HG02870 (cell line): ENCODE measurements around the gene ZNF692.
"Not testable (repeated sequence)": the region's sequence is repeated elsewhere in the genome, so short reads cannot be mapped to it uniquely, and the experiment has no call there.

Source experiments
- ATAC-seq: cut with Tn5 transposase; IDR thresholded peaks from one replicate; pipeline ENCODE4 v1.9.1; 2021; ENCODE audit warnings: mild to moderate bottlenecking, moderate library complexity; ENCODE audit not compliant: unreplicated experiment

The ZNF692 gene

GRCh38 chr1:248850124-248850523 lies 8.8 kb downstream of the ZNF692 start:
- ATAC-seq, result no peak

- no peak for ATAC-seq
Measured at GRCh38 chr1:248849637-248850036, 9.2 kb downstream of the ZNF692 start.

GRCh38 chr1:248849152-248849551 lies 9.7 kb downstream of the ZNF692 start:
- ATAC-seq, result no peak

- no peak for ATAC-seq
Measured at GRCh38 chr1:248848602-248849001, 10.3 kb downstream of the ZNF692 start.

GRCh38 chr1:248847956-248848561 lies 10.8 kb downstream of the ZNF692 start:
- no peak for ATAC-seq

GRCh38 chr1:248847181-248847955 lies 11.5 kb downstream of the ZNF692 start:
- ATAC-seq, result no peak

GRCh38 chr1:248844526-248844925 lies 14.4 kb downstream of the ZNF692 start:
- ATAC-seq, result no peak

GRCh38 chr1:248843687-248844086 lies 15.2 kb downstream of the ZNF692 start:
- ATAC-seq, result no peak

- peak; percentile 39 for ATAC-seq
Measured at GRCh38 chr1:248842781-248843331, 16.0 kb downstream of the ZNF692 start.

- no peak for ATAC-seq
Measured at GRCh38 chr1:248841702-248842395, 17.0 kb downstream of the ZNF692 start.

- no peak for ATAC-seq
Measured at GRCh38 chr1:248840946-248841345, 17.9 kb downstream of the ZNF692 start.

GRCh38 chr1:248839168-248839555 lies 19.7 kb downstream of the ZNF692 start:
- no peak for ATAC-seq

GRCh38 chr1:248838357-248839167 lies 20.3 kb downstream of the ZNF692 start:
- ATAC-seq, result peak; percentile 55

- ATAC-seq, result peak; percentile 77
Measured at GRCh38 chr1:248837781-248838356, 21.0 kb downstream of the ZNF692 start, which contains the start of gene ZNF672. Gene ZNF672, plus strand, starts transcription at chr1:248838224. Its CDS starts 9,051 bp downstream, at chr1:248847275.

- no peak for ATAC-seq
Measured at GRCh38 chr1:248837045-248837780, 21.7 kb downstream of the ZNF692 start.

GRCh38 chr1:248834343-248834940 lies 24.4 kb downstream of the ZNF692 start:
- no peak for ATAC-seq

- ATAC-seq, result no peak
Measured at GRCh38 chr1:248831842-248832241, 27.0 kb downstream of the ZNF692 start.

- not testable (repeated sequence) for ATAC-seq
Measured at GRCh38 chr1:248830718-248831017, 28.2 kb downstream of the ZNF692 start.

GRCh38 chr1:248828845-248829244 lies 30.0 kb downstream of the ZNF692 start:
- no peak for ATAC-seq
